GM12874 (cell line): ENCODE data around the gene TNKS1BP1.

Experiments
- TF ChIP-seq, protein P1 (sequence below): IDR thresholded peaks from 2 replicates; pipeline ENCODE4 v1.5.1; 2011; ENCODE audit warnings: low read depth, mild to moderate bottlenecking, control low read depth, low read length, moderate library complexity; ENCODE audit not compliant: insufficient read depth

The TNKS1BP1 gene

DNA sequence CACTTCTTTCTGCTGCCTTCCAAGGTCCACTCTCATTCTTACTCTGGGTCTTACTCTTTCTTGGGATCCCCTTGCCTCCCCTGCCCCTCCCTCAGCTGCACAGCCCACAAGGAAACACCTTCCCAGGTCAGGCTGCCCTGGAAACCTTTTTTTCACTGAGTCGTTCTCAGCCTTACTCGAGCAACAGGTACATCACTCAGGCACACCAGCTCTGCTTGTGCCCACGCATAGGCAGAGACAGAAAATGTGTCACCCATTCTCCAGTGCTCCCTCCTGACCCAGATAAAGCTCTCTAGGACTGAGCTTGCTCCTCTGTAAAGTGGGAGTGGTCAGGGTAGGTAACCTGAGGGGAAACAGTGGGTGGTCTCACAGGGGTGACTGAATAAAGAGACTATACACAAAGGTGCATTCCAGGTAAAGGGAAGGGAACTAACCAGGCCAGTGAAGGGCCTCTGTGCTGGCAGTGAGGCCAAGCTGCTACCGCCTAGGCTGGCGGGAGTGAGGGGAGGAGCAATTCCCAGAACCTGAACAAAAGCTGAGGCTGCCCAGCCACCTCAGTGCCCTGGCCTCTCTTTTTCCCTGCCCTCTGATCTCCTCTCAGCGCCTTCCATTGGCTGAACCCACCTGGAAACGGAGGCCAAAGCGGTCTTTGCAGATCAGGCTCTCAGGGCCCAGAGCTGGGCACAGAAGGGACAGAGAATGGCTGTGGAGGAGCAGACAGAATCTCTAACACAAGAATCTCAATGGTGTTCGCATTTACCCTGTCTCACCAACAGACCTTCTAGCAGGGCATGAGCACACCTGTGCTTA, 40.3 kb upstream of the TNKS1BP1 start:
- TF ChIP-seq, protein P1, sequence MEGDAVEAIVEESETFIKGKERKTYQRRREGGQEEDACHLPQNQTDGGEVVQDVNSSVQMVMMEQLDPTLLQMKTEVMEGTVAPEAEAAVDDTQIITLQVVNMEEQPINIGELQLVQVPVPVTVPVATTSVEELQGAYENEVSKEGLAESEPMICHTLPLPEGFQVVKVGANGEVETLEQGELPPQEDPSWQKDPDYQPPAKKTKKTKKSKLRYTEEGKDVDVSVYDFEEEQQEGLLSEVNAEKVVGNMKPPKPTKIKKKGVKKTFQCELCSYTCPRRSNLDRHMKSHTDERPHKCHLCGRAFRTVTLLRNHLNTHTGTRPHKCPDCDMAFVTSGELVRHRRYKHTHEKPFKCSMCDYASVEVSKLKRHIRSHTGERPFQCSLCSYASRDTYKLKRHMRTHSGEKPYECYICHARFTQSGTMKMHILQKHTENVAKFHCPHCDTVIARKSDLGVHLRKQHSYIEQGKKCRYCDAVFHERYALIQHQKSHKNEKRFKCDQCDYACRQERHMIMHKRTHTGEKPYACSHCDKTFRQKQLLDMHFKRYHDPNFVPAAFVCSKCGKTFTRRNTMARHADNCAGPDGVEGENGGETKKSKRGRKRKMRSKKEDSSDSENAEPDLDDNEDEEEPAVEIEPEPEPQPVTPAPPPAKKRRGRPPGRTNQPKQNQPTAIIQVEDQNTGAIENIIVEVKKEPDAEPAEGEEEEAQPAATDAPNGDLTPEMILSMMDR, result no peak

DNA sequence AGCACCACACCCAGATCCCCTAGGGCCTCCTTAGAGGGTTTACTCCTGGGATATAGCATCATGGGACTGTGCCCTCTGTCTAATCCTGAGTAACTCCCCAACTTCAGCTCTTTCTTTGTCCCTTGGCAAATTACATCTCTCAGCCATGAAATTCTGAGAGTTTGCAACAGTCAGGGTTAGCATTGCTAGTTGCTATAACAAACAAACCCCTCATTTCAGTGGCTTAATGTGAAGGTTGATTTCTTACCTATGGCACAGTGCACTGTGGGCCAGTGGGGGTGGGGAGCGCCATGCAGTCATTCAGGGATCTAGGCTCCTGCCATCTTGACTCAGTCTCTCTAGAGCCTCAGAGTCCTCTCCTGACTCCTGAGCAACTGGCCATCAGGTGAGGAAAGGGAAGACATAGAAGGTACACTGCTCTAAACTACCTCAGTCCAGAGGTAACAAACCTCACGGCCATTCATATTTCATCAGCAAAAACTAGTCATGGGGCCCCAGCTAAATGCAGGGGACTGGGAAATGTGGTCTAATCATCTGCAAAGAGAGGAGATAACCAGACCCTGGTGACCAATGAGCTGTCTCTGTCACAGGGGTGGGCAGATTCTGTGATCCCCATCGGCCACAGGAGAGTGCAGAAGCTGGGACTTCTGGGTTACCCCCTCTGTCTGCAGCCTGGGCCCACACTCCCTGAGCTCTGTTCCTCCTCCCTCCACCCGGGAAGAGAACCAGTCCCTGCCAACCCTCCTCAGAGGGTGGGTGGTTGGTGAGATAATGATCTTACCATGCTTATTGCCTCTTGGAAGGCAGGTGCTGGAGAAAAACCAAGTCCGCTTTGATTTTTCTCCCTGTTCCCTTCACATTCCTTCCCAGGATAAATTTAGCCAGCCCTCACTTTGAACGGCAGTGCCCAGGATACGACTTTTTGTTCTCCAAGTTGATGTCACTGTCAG, 38.7 kb upstream of the TNKS1BP1 start:
- TF ChIP-seq, protein P1, result no peak

DNA sequence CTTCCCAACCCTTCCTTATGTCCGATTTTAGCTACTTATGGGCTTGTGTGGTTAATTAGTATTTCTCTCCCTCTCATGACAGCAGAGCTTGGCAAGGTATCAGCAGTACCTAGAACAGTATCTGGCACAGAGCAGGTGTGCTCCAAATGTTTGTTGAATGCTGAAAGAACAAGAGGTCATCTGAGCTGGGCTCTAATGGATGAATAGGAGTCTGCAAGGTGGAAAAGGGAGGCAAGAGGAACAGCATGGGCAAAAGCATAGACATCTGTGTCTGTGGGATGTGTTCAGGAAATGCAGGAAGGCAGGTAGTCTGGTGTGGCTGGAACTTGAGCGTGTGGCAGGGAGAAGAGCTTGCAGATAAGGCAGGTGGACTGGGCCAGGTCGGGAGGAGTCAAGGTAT, 37.2 kb upstream of the TNKS1BP1 start:
- TF ChIP-seq, protein P1, result no peak

DNA sequence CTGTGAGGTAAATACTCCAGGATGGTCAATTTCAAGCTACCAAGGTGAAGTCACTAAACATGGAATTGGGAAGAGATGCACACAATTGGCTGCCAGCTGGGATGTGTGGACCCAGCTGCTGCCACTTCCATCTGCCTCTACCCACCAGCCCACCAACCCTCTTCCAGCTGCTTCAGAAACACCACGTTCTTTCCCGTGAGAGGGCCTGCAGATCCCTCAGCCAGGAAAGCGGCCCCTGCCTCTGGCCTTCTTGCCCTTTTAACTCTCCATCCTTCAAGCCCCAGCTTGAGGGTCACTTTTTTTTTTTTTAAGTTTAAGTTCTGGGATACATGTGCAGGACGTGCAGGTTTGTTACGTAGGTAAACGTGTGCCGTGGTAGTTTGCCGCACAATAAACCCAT, 36.2 kb upstream of the TNKS1BP1 start:
- TF ChIP-seq, protein P1, result no peak

DNA sequence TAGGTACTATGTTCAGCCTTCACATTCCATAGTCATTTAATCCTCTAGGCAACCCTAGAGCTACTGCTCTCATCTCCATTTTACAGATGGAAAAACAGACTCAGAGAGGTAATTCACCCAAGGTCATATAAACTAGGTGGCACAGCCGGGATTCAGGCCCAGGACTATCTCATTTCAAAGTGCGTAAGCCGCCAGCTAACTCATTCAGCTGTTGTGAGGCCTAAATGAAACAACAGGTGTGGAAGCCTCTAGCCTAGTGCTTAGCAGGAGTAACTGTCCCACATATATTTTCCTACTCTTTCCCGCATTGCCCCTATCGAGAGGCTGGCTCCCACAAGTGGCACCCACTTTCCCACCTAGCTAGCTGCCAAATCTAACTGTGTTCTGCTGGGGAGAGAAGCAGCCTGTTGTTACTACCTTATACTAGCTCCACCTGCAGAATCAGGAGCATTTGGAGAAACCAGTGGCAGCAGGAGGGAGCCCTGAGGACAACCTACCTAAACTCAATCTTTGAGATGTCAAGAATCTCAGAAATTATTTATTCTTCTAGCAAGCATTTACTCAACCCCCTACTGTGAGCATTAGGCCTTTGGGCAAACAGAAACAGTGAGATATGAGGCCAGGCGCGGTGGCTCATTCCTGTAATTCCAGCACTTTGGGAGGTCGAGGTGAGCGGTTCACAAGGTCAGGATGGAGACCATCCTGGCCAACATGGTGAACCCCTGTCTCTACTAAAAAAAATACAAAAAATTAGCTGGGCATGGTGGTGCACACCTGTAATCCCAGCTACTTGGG, 35.3 kb upstream of the TNKS1BP1 start:
- TF ChIP-seq, protein P1, result no peak

DNA sequence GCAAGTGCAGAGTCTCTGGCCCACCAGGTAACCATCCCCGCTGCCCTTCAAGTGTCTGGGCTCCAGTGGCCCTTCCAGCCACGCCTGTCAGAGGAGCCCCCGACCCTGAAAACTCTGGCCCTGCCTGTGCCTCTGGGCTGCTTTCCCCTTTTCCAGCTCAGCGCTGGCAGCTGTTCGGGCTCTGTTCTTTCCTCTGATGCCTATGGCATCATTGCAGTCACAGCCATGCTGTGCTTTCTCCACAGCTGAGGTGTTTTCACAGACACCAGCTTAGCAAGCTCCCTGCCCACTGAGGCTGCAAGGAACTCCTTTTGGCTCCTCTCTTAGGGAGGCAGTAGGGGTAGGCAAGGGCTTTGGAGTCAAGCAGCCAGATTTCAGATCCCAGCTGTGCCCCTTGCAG, 34.6 kb upstream of the TNKS1BP1 start:
- TF ChIP-seq, protein P1, result no peak
